GM12878 (cell line): ENCODE measurements around the gene MYRF.

Source experiments
- BCLAF1 ChIP-seq: fragments of 450-650 bp; IDR thresholded peaks from 2 replicates; pipeline ENCODE4 v1.6.1; 2017; ENCODE audit warnings: antibody characterized with exemption, mild to moderate bottlenecking, moderate library complexity
- BRCA1 ChIP-seq: IDR thresholded peaks from 2 replicates; pipeline ENCODE4 v1.6.1; 2011; ENCODE audit warnings: low read depth, low read length, improper control_type of control experiment
- EZH2 ChIP-seq: IDR thresholded peaks from 2 replicates; pipeline ENCODE4 v1.6.1; 2012; ENCODE audit warnings: low read depth, mild to moderate bottlenecking, control low read depth, inconsistent platforms, low read length, borderline replicate concordance; ENCODE audit not compliant: control insufficient read depth
- FOXM1 ChIP-seq: IDR thresholded peaks from 2 replicates; pipeline ENCODE4 v1.6.1; 2012; ENCODE audit warnings: low read depth, mild to moderate bottlenecking, inconsistent platforms, low read length, moderate library complexity
- NRF1 ChIP-seq: conservative IDR thresholded peaks from 2 replicates; pipeline ENCODE4 v1.6.1; 2011; ENCODE audit warnings: mild to moderate bottlenecking, low read depth, low read length, improper control_type of control experiment
- POLR2A ChIP-seq: IDR thresholded peaks from 2 replicates; pipeline ENCODE4 v1.6.1; 2011; ENCODE audit warnings: low read depth, mild to moderate bottlenecking, low read length
- USF2 ChIP-seq: IDR thresholded peaks from 2 replicates; pipeline ENCODE4 v1.6.1; 2011; ENCODE audit warnings: low read depth, low read length, improper control_type of control experiment, borderline replicate concordance
- ZBED1 ChIP-seq: IDR thresholded peaks from 2 replicates; pipeline ENCODE4 v1.6.1; 2016; ENCODE audit warnings: borderline replicate concordance
- TF ChIP-seq, protein P1 (sequence below), 3 experiments: IDR thresholded peaks in 2 of 3; conservative IDR thresholded peaks in 1 of 3; 2 replicates each; pipeline ENCODE4 v1.5.1; 2011; ENCODE audit warnings: low read depth in 3 of 3, low read length in 3 of 3, mild to moderate bottlenecking in 3 of 3, control low read depth in 2 of 3, moderate library complexity in 2 of 3, inconsistent platforms in 1 of 3, mixed read lengths in 1 of 3; ENCODE audit not compliant: control insufficient read depth in 2 of 3, insufficient read depth in 1 of 3; ENCODE audit errors: extremely low read depth in 1 of 3
- TF ChIP-seq, protein P2 (sequence below): fragments of 450-650 bp; IDR thresholded peaks from 2 replicates; pipeline ENCODE4 v1.6.1; 2014; ENCODE audit warnings: mild to moderate bottlenecking

- TF ChIP-seq NRF1 (no peak), POLR2A (no peak), EZH2 (no peak), BRCA1 (no peak), FOXM1 (no peak), USF2 (no peak), ZBED1 (no peak), BCLAF1 (no peak)
- TF ChIP-seq, protein P1, sequence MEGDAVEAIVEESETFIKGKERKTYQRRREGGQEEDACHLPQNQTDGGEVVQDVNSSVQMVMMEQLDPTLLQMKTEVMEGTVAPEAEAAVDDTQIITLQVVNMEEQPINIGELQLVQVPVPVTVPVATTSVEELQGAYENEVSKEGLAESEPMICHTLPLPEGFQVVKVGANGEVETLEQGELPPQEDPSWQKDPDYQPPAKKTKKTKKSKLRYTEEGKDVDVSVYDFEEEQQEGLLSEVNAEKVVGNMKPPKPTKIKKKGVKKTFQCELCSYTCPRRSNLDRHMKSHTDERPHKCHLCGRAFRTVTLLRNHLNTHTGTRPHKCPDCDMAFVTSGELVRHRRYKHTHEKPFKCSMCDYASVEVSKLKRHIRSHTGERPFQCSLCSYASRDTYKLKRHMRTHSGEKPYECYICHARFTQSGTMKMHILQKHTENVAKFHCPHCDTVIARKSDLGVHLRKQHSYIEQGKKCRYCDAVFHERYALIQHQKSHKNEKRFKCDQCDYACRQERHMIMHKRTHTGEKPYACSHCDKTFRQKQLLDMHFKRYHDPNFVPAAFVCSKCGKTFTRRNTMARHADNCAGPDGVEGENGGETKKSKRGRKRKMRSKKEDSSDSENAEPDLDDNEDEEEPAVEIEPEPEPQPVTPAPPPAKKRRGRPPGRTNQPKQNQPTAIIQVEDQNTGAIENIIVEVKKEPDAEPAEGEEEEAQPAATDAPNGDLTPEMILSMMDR (IDR thresholded peaks at IDR 0.05 in 2 of 3, conservative IDR thresholded peaks at IDR 0.05 in 1 of 3; ENCODE audit: control insufficient read depth in 2 of 3, extremely low read depth in 1 of 3, insufficient read depth in 1 of 3, low read depth in 3 of 3, low read length in 3 of 3) = no peak
- TF ChIP-seq, protein P2, sequence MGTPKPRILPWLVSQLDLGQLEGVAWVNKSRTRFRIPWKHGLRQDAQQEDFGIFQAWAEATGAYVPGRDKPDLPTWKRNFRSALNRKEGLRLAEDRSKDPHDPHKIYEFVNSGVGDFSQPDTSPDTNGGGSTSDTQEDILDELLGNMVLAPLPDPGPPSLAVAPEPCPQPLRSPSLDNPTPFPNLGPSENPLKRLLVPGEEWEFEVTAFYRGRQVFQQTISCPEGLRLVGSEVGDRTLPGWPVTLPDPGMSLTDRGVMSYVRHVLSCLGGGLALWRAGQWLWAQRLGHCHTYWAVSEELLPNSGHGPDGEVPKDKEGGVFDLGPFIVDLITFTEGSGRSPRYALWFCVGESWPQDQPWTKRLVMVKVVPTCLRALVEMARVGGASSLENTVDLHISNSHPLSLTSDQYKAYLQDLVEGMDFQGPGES = no peak
These were observed 1.1 kb upstream of the MYRF start for GRCh38 chr11:61751384-61751783.
